Measurements from ENCODE around the gene BICD2. TPM values are rescaled to one million over a fixed set of nuclear protein-coding genes. Genes with fewer than 3 reads are reported as not detected.
"Not testable (repeated sequence)": the region's sequence is repeated elsewhere in the genome, so short reads cannot be mapped to it uniquely, and the experiment has no call there.

Gene BICD2
- total RNA-seq, 4 donors from 2014 or later = 42.3 to 75.3 (median 51.8) TPM

DNA sequence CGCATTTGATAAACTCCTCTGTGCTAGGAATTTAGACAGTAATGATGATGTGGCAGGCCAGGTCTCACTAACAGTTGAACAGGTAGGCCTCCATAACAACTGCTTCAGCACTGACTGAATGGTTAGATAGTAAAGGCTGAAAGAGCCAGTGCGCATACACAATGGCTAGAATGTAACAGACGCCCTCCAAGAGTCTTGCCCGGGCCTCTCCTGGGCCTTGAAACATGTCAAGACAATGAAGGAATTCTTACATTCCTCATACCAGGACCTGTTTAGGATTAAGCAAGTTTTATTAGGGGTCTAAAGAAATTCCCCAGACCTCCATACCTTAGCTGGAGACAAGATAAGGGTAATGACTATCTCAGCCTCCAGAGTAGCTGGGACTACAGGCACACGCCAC, 6.7 kb upstream of the BICD2 start:
- Histone ChIP-seq H3K27me3 (no peaks in the 10 kb centered on the region), H3K27ac (no peak overlapping the region), H3K36me3 (no peaks in the 10 kb centered on the region), H3K4me3 (no peak overlapping the region), H3K9me3 (no peaks in the 10 kb centered on the region), H3K4me1 (no peaks in the 10 kb centered on the region)
- ATAC-seq = no peak
- TF ChIP-seq EP300 (IDR thresholded peaks at IDR 0.05) (no peak), POLR2AphosphoS5 (IDR thresholded peaks at IDR 0.05) (no peak), POLR2A (IDR thresholded peaks at IDR 0.05) (no peak)
- TF ChIP-seq, protein P1, sequence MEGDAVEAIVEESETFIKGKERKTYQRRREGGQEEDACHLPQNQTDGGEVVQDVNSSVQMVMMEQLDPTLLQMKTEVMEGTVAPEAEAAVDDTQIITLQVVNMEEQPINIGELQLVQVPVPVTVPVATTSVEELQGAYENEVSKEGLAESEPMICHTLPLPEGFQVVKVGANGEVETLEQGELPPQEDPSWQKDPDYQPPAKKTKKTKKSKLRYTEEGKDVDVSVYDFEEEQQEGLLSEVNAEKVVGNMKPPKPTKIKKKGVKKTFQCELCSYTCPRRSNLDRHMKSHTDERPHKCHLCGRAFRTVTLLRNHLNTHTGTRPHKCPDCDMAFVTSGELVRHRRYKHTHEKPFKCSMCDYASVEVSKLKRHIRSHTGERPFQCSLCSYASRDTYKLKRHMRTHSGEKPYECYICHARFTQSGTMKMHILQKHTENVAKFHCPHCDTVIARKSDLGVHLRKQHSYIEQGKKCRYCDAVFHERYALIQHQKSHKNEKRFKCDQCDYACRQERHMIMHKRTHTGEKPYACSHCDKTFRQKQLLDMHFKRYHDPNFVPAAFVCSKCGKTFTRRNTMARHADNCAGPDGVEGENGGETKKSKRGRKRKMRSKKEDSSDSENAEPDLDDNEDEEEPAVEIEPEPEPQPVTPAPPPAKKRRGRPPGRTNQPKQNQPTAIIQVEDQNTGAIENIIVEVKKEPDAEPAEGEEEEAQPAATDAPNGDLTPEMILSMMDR (IDR thresholded peaks at IDR 0.05) = no peak
- 94 to 95% methylated on average over 3 to 5 of the region's 5 CpGs for WGBS, 2 donors (ENCODE audit: low coverage in 1 of 2)

DNA sequence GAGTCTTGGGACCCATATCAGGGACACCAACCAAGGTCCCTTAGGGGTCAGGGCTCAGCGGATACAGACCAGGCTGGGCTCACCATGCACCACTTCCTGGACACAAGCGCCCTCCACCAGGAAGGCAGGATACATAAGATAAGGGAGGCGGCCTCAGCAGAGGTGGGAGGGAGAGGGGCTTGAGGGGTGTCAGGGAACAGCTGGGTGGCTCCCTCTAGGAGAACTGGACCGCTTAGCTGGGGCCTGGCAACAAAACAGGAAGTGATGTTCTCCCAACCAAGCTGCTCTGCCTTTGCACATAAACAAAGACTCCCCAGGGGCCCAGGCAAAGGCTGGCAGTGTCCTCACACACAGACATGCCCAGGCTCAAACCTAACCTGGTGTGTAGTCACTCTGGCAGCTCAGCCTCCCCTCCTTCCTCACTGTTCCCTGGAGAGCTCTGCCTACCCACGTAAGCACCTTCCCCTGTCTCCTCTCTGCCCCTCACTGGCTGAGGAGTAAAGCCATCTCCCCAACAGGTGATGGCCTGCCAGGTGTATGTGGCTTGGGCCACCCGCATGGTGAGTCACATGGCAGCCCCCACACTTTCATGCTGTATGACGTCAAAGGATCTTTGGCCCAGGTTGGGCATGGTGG, 5.8 kb upstream of the BICD2 start:
- Histone ChIP-seq H3K27ac (no peak overlapping the region), H3K9me3 (no peaks in the 10 kb centered on the region), H3K4me1 (peaks cover 0 to 8% (median 0%) of the 10 kb centered on the region in 3 donors), H3K36me3 (no peaks in the 10 kb centered on the region), H3K4me3 (no peak overlapping the region), H3K27me3 (no peaks in the 10 kb centered on the region)
- peak; percentile 30 for ATAC-seq
- 73% methylated on average over 2 of the region's 7 CpGs; no CpG with 5 or more reads in 1 of the 2 donors for WGBS, 2 donors (ENCODE audit: low coverage in 1 of 2)
- TF ChIP-seq POLR2AphosphoS5 (IDR thresholded peaks at IDR 0.05) (no peak), POLR2A (IDR thresholded peaks at IDR 0.05) (no peak)

DNA sequence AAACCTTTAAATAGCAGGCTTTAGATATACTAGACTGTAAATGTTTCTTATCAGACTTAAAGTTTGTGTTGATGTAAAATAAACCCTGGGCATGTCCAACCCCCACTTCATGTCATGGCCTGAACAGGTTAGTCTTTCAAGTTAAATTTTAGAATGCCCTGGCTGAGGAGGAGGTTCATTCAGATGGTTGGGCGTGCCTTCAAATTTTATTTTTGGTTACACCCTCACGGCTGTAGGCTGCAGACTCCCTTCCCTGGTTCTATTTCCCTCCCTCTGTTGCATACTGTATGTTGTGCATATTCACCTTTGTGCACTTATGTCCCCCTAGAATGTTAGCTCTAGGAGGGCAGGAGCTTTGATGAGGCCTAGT, 5.3 kb upstream of the BICD2 start:
- no peaks in the 10 kb centered on the region for H3K9me3 ChIP-seq
- TF ChIP-seq EP300 (IDR thresholded peaks at IDR 0.05) = no peak
- TF ChIP-seq POLR2AphosphoS5 (IDR thresholded peaks at IDR 0.05) = no peak
- TF ChIP-seq, protein P1 (IDR thresholded peaks at IDR 0.05) = no peak
- TF ChIP-seq POLR2A (IDR thresholded peaks at IDR 0.05) = no peak
- 42% methylated on average over 2 of the region's 2 CpGs; no CpG with 5 or more reads in 1 of the 2 donors for WGBS, 2 donors (ENCODE audit: low coverage in 1 of 2)
- ATAC-seq = no peak
- H3K4me1 ChIP-seq = peaks cover 0 to 9% (median 0%) of the 10 kb centered on the region in 3 donors
- H3K4me3 ChIP-seq = no peak overlapping the region
- no peak overlapping the region for H3K27ac ChIP-seq
- no peaks in the 10 kb centered on the region for H3K27me3 ChIP-seq
- no peaks in the 10 kb centered on the region for H3K36me3 ChIP-seq

DNA sequence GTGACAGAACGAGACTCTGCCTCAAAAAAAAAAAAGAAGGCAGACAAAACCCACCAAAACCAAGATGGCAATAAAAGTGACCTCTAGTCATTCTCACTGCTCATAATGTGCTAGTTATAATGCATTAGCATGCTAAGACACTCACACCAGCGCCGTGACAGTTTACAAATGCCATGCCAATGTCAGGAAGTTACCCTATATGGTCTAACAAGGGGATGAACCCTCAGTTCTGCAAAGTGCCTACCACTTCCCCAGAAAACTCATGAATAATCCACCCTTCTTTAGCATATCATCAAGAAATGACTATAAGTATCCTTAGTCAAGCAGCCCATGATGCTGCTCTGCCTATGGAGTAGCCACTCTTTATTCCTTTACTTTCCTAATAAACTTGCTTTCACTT, 4.7 kb upstream of the BICD2 start:
- no peak for TF ChIP-seq EP300 (IDR thresholded peaks at IDR 0.05)
- no peak for TF ChIP-seq POLR2AphosphoS5 (IDR thresholded peaks at IDR 0.05)
- no peak for TF ChIP-seq POLR2A (IDR thresholded peaks at IDR 0.05)
- TF ChIP-seq, protein P1 (IDR thresholded peaks at IDR 0.05) = no peak

DNA sequence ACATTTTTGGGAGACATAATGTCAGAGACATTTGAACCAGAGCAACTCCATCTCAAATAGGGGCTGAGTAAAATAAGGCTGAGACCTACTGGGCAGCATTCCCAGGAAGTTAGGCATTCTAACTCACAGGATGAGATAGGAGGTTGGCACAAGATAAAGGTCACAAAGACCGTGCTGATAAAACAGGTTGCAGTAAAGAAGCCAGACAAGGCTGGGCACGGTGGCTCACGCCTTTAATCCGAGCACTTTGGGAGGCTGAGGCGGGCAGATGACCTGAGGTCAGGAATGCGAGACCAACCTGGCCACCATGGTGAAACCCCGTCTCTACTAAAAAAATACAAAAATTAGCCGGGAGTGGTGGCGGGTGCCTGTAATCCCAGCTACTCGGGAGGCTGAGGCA, 4.2 kb upstream of the BICD2 start:
- not testable (repeated sequence) for H3K9me3 ChIP-seq, H3K27ac ChIP-seq, H3K27me3 ChIP-seq, ATAC-seq, H3K36me3 ChIP-seq, H3K4me3 ChIP-seq
- WGBS, 2 donors (ENCODE audit: low coverage in 1 of 2) = 74 to 90% methylated on average over 8 to 10 of the region's 10 CpGs
- H3K4me1 ChIP-seq = peaks cover 0 to 11% (median 0%) of the 10 kb centered on the region in 3 donors

More for the DNA sequence above, 4.7 kb upstream of the BICD2 start:
- Histone ChIP-seq H3K4me3 (no peak overlapping the region), H3K36me3 (no peaks in the 10 kb centered on the region), H3K9me3 (no peaks in the 10 kb centered on the region), H3K27me3 (no peaks in the 10 kb centered on the region), H3K4me1 (peaks cover 0 to 9% (median 0%) of the 10 kb centered on the region in 3 donors), H3K27ac (no peak overlapping the region)
- ATAC-seq = no peak
- WGBS, 2 donors (ENCODE audit: low coverage in 1 of 2) = 82 to 91% methylated on average over 2 to 3 of the region's 3 CpGs
